Endometrial microvascular endothelial cells (primary cell): ENCODE results near the gene PAIP1. TPM values are rescaled to one million over a fixed set of nuclear protein-coding genes. Genes with fewer than 3 reads are reported as not detected.
"Not testable (repeated sequence)": the region's sequence is repeated elsewhere in the genome, so short reads cannot be mapped to it uniquely, and the experiment has no call there.

ENCODE experiments used
- in situ Hi-C: cut with HindIII; loops from 2 replicates; pipeline ENCODE4 v1.10.0; 2017; ENCODE audit warnings: low sequenced_read_pairs, low pct_unique_long_range_greater_than_20kb; ENCODE audit errors: inconsistent ontology term
- total RNA-seq: library from RNA; depleted of rRNA; stranded (reverse); fragments of >200 nt; gene quantifications from one replicate; pipeline ENCODE4 v1.2.3, GENCODE V29; 2015; ENCODE audit errors: inconsistent ontology term

PAIP1 gene
- 146 TPM for total RNA-seq

- in situ Hi-C loops: no loop called here
These were observed at the start of gene PAIP1 for GRCh38 chr5:43556857-43557542. TSS of gene PAIP1 (minus strand) at chr5:43557077. CDS start at chr5:43556846, 231 bp downstream.

GRCh38 chr5:43606351-43606750, 49.5 kb upstream of the PAIP1 start:
- in situ Hi-C loops: no loop called here

- in situ Hi-C loops: no loop called here
These were observed 47.8 kb upstream of the PAIP1 start for GRCh38 chr5:43604699-43605098.

- in situ Hi-C loops: no loop called here
These were observed 46.7 kb upstream of the PAIP1 start for GRCh38 chr5:43603344-43604217.

- in situ Hi-C loops: no loop called here
These were observed 45.8 kb upstream of the PAIP1 start, which contains the start of gene NNT for GRCh38 chr5:43602461-43603343. TSS of gene NNT (plus strand) at chr5:43603180. CDS start at chr5:43609196, 6,016 bp downstream.

GRCh38 chr5:43601454-43602260, 44.8 kb upstream of the PAIP1 start:
- in situ Hi-C loops: no loop called here

- in situ Hi-C loops: not testable (repeated sequence)
These were observed 42.0 kb upstream of the PAIP1 start for GRCh38 chr5:43598927-43599326.

GRCh38 chr5:43592363-43592762, 35.5 kb upstream of the PAIP1 start:
- in situ Hi-C loops: no loop called here

- in situ Hi-C loops: no loop called here
These were observed 33.8 kb upstream of the PAIP1 start for GRCh38 chr5:43590700-43591099.

GRCh38 chr5:43589310-43589709, 32.4 kb upstream of the PAIP1 start:
- in situ Hi-C loops: no loop called here

GRCh38 chr5:43588842-43589241, 32.0 kb upstream of the PAIP1 start:
- in situ Hi-C loops: no loop called here

- in situ Hi-C loops: no loop called here
These were observed 27.4 kb upstream of the PAIP1 start for GRCh38 chr5:43584166-43584699.

GRCh38 chr5:43583724-43584123, 26.8 kb upstream of the PAIP1 start:
- in situ Hi-C loops: no loop called here

GRCh38 chr5:43582082-43583005, 25.5 kb upstream of the PAIP1 start:
- in situ Hi-C loops: no loop called here

GRCh38 chr5:43581398-43581797, 24.5 kb upstream of the PAIP1 start:
- in situ Hi-C loops: no loop called here

GRCh38 chr5:43580402-43581210, 23.7 kb upstream of the PAIP1 start:
- in situ Hi-C loops: not testable (repeated sequence)
